GOT3 (cell line): ENCODE results near the gene SIMC1.

Experiments
- DNase-seq: peaks from one replicate; lab custom pipeline; 2025; ENCODE audit warnings: mixed read lengths; lab: John Stamatoyannopoulos, UW

SIMC1 gene

GRCh38 chr5:176361437-176362232 is 123.4 kb downstream of the SIMC1 start, which contains the start of gene KIAA1191:
Gene KIAA1191 (minus strand): TSS chr5:176361764. CDS start chr5:176359508, 2,256 bp downstream.
- peak; percentile 52 for DNase-seq

- DNase-seq: no peak
Observed at GRCh38 chr5:176362233-176362490, 123.9 kb downstream of the SIMC1 start.

GRCh38 chr5:176364765-176365350 is 126.6 kb downstream of the SIMC1 start:
- DNase-seq: no peak

- DNase-seq: no peak
Observed at GRCh38 chr5:176365351-176366231, 127.4 kb downstream of the SIMC1 start, which contains the start of gene ARL10. Gene ARL10 (plus strand): TSS chr5:176365487. CDS start chr5:176365564, 77 bp downstream.

GRCh38 chr5:176366232-176366894 is 128.1 kb downstream of the SIMC1 start:
- no peak for DNase-seq

GRCh38 chr5:176368726-176369125 is 130.5 kb downstream of the SIMC1 start:
- no peak for DNase-seq

GRCh38 chr5:176369934-176370711 is 131.9 kb downstream of the SIMC1 start:
- DNase-seq: no peak

GRCh38 chr5:176371621-176372539 is 133.7 kb downstream of the SIMC1 start:
- DNase-seq: no peak

GRCh38 chr5:176373100-176373818 is 135.0 kb downstream of the SIMC1 start:
- DNase-seq: no peak

- DNase-seq: no peak
Observed at GRCh38 chr5:176379881-176380280, 141.7 kb downstream of the SIMC1 start.

- no peak for DNase-seq
Observed at GRCh38 chr5:176381423-176381822, 143.2 kb downstream of the SIMC1 start.

- no peak for DNase-seq
Observed at GRCh38 chr5:176381979-176382378, 143.8 kb downstream of the SIMC1 start.

- no peak for DNase-seq
Observed at GRCh38 chr5:176382721-176383120, 144.5 kb downstream of the SIMC1 start.

- no peak for DNase-seq
Observed at GRCh38 chr5:176383248-176383905, 145.2 kb downstream of the SIMC1 start.

GRCh38 chr5:176383961-176384360 is 145.7 kb downstream of the SIMC1 start:
- DNase-seq: no peak

- DNase-seq: no peak
Observed at GRCh38 chr5:176384366-176384930, 146.2 kb downstream of the SIMC1 start.

GRCh38 chr5:176384991-176385390 is 146.8 kb downstream of the SIMC1 start:
- no peak for DNase-seq

- DNase-seq: no peak
Observed at GRCh38 chr5:176386491-176386890, 148.3 kb downstream of the SIMC1 start.
